Spleen (tissue), 7 donors: ENCODE results near the gene BTG4.

ENCODE experiments used
- CTCF ChIP-seq, 11 experiments: fragments of 200-600 bp in 7 of 11; fragments of 450-650 bp in 4 of 11; sonication (generic) in 4 of 11; IDR thresholded peaks in 8 of 11; conservative IDR thresholded peaks in 3 of 11; 1 replicate in 7 of 11; 2 replicates in 4 of 11; pipeline versions ENCODE4 v1.4.0 to v1.8.0; 2016 to 2021; ENCODE audit warnings: antibody characterized with exemption in 11 of 11, inconsistent platforms in 4 of 11, mild to moderate bottlenecking in 1 of 11
- POLR2AphosphoS5 ChIP-seq, 3 donors: sonication (generic); formaldehyde crosslinking; IDR thresholded peaks; one replicate each; pipeline ENCODE4 v1.5.1; 2017; ENCODE audit warnings: antibody characterized with exemption in 3 of 3
- donor health status: DM: no; HTN: no; CAD: no; lungs with moderate emphysema.
- donor health status: DM: no; HTN: no; CAD: no.
- donor health status: DM: no; HTN: no; CAD: no.

GRCh38 chr11:111515591-111515990, 3.4 kb upstream of the BTG4 start:
- no peak for TF ChIP-seq CTCF (IDR thresholded peaks at IDR 0.05 in 8 of 11, conservative IDR thresholded peaks at IDR 0.05 in 3 of 11)
- TF ChIP-seq POLR2AphosphoS5 (IDR thresholded peaks at IDR 0.05), result no peak
